ENCODE data around the gene ITPR1. TPM values are rescaled to one million over a fixed set of nuclear protein-coding genes. Genes with fewer than 3 reads are reported as not detected.

The ITPR1 gene
- total RNA-seq, 1 experiment from 2014 or later = 48.5 TPM

GRCh38 chr3:4511491-4512262 lies 18.5 kb downstream of the ITPR1 start:
- H3F3A ChIP-seq (ENCODE audit: low read length, unreplicated experiment) = no peaks in the 10 kb centered on the region

GRCh38 chr3:4512895-4513616 lies 19.9 kb downstream of the ITPR1 start:
- intact Hi-C loops (cut with micrococcal nuclease) = no loop called here
- no peak for ATAC-seq
- DNase-seq = no peak
- Histone ChIP-seq H3K27ac (ENCODE audit: low read length) (no peak overlapping the region), H3K79me2 (ENCODE audit: low read length) (no peaks in the 10 kb centered on the region), H3K9ac (ENCODE audit: low read length) (no peak overlapping the region), H3F3A (ENCODE audit: low read length, unreplicated experiment) (no peaks in the 10 kb centered on the region), H3K36me3 (ENCODE audit: low read depth, low read length) (no peaks in the 10 kb centered on the region), H2AFZ (ENCODE audit: low read length) (no peak overlapping the region), H3K4me3 (ENCODE audit: low read length) (no peak overlapping the region), H3K4me1 (ENCODE audit: insufficient read depth, low read length) (peaks cover 7% of the 10 kb centered on the region), H4K20me1 (ENCODE audit: low read length) (no peaks in the 10 kb centered on the region), H3K9me3 (ENCODE audit: low read length) (no peaks in the 10 kb centered on the region), H3K9me2 (replicated peaks; ENCODE audit: low read length) (no peaks in the 10 kb centered on the region), H3K4me2 (ENCODE audit: low read length) (no peak overlapping the region), H3K27me3 (ENCODE audit: low read length) (no peaks in the 10 kb centered on the region)
- TF ChIP-seq EZH2phosphoT487 (IDR thresholded peaks at IDR 0.05; ENCODE audit: borderline replicate concordance, low read length) (no peak), EZH2 (IDR thresholded peaks at IDR 0.05; ENCODE audit: low read length, unreplicated experiment) (no peak), CTCF (conservative IDR thresholded peaks at IDR 0.05; ENCODE audit: low read depth, low read length) (no peak)
- ChIA-PET POLR2A (ENCODE audit: unreplicated experiment) (no interaction called here), CTCF (interaction anchor here (0.6 kb wide), 1 partner anchor 9 kb away, joined by 3 read pairs; no protein-coding TSS in a partner anchor)
- no TSS peak for BruUV-seq (replicated peaks)

More at GRCh38 chr3:4511491-4512262, 18.5 kb downstream of the ITPR1 start:
- no peak overlapping the region for H3K27ac ChIP-seq (ENCODE audit: low read length)
- no peaks in the 10 kb centered on the region for H3K9me2 ChIP-seq (replicated peaks; ENCODE audit: low read length)
- peaks cover 7% of the 10 kb centered on the region for H3K4me1 ChIP-seq (ENCODE audit: insufficient read depth, low read length)
- POLR2A ChIA-PET (ENCODE audit: unreplicated experiment) = interaction anchor here (0.7 kb wide), 1 partner anchor 118 kb away, joined by 3 read pairs; no protein-coding TSS in a partner anchor
- no peak overlapping the region for H3K4me2 ChIP-seq (ENCODE audit: low read length)
- no TSS peak for BruUV-seq (replicated peaks)
- no peak for TF ChIP-seq CTCF (conservative IDR thresholded peaks at IDR 0.05; ENCODE audit: low read depth, low read length)
- TF ChIP-seq EZH2phosphoT487 (IDR thresholded peaks at IDR 0.05; ENCODE audit: borderline replicate concordance, low read length) = no peak
- no peak for TF ChIP-seq EZH2 (IDR thresholded peaks at IDR 0.05; ENCODE audit: low read length, unreplicated experiment)
- no peak overlapping the region for H3K9ac ChIP-seq (ENCODE audit: low read length)
- CTCF ChIA-PET = interaction anchor here (0.6 to 0.7 kb wide), 2 partner anchors 18 to 51 kb away, joined by 5 to 7 read pairs; no protein-coding TSS in a partner anchor
- H3K79me2 ChIP-seq (ENCODE audit: low read length) = no peaks in the 10 kb centered on the region
- H3K4me3 ChIP-seq (ENCODE audit: low read length) = no peak overlapping the region
- no peaks in the 10 kb centered on the region for H4K20me1 ChIP-seq (ENCODE audit: low read length)
- DNase-seq (no peak), ATAC-seq (no peak)
- H3K36me3 ChIP-seq (ENCODE audit: low read depth, low read length) = no peaks in the 10 kb centered on the region
- H3K9me3 ChIP-seq (ENCODE audit: low read length) = no peaks in the 10 kb centered on the region
- H3K27me3 ChIP-seq (ENCODE audit: low read length) = no peaks in the 10 kb centered on the region
- H2AFZ ChIP-seq (ENCODE audit: low read length) = no peak overlapping the region
- intact Hi-C loops (cut with micrococcal nuclease) = no loop called here
